Stimulated activated CD4-positive, alpha-beta T cell treated with anti-CD3 and anti-CD28 coated beads, Interleukin-1b, Interleukin-23, amount 100 ng/mL, for 48 hours (primary cell): ENCODE measurements around the gene KIF11.

ENCODE experiments used
- DNase-seq: peaks from one replicate; pipeline ENCODE4 v3.0.0-alpha.2; 2020

Gene KIF11

GRCh38 chr10:92688573-92688926, 95.6 kb downstream of the KIF11 start:
- no peak for DNase-seq

- DNase-seq: no peak
Measured at GRCh38 chr10:92688927-92689662, 96.2 kb downstream of the KIF11 start.

GRCh38 chr10:92689663-92690210, 96.8 kb downstream of the KIF11 start, which contains the start of gene HHEX:
Gene HHEX, plus strand, starts transcription at chr10:92689955. Its CDS starts 32 bp downstream, at chr10:92689987.
- no peak for DNase-seq

GRCh38 chr10:92690211-92690914, 97.4 kb downstream of the KIF11 start:
- DNase-seq: peak; percentile 50

GRCh38 chr10:92690915-92691590, 98.1 kb downstream of the KIF11 start:
- DNase-seq: no peak

- DNase-seq: no peak
Measured at GRCh38 chr10:92691591-92692079, 98.7 kb downstream of the KIF11 start.

GRCh38 chr10:92692080-92692671, 99.2 kb downstream of the KIF11 start:
- no peak for DNase-seq

GRCh38 chr10:92692697-92693533, 100.0 kb downstream of the KIF11 start:
- DNase-seq: no peak

GRCh38 chr10:92693534-92693893, 100.6 kb downstream of the KIF11 start:
- no peak for DNase-seq

- no peak for DNase-seq
Measured at GRCh38 chr10:92695679-92696605, 103.0 kb downstream of the KIF11 start.

GRCh38 chr10:92696606-92697383, 103.9 kb downstream of the KIF11 start:
- no peak for DNase-seq

GRCh38 chr10:92697663-92698511, 105.0 kb downstream of the KIF11 start:
- DNase-seq: no peak

- DNase-seq: no peak
Measured at GRCh38 chr10:92699193-92699517, 106.2 kb downstream of the KIF11 start.

GRCh38 chr10:92699518-92700381, 106.8 kb downstream of the KIF11 start:
- no peak for DNase-seq

- no peak for DNase-seq
Measured at GRCh38 chr10:92702301-92702916, 109.5 kb downstream of the KIF11 start.
